GM21515 (cell line): ENCODE results near the gene RPL27A.

ENCODE experiments used
- ATAC-seq: cut with Tn5 transposase; IDR thresholded peaks from one replicate; pipeline ENCODE4 v1.9.1; 2021; ENCODE audit not compliant: unreplicated experiment

RPL27A gene

GRCh38 chr11:8698917-8699441 is 16.4 kb downstream of the RPL27A start:
- no peak for ATAC-seq

- no peak for ATAC-seq
These were observed 17.3 kb downstream of the RPL27A start for GRCh38 chr11:8699903-8700302.

GRCh38 chr11:8701891-8702597 is 19.5 kb downstream of the RPL27A start:
- ATAC-seq = no peak

GRCh38 chr11:8702598-8702915 is 20.0 kb downstream of the RPL27A start:
- ATAC-seq = no peak

GRCh38 chr11:8704136-8704535 is 21.5 kb downstream of the RPL27A start:
- ATAC-seq = no peak

- no peak for ATAC-seq
These were observed 22.6 kb downstream of the RPL27A start for GRCh38 chr11:8705146-8705545.

- no peak for ATAC-seq
These were observed 24.3 kb downstream of the RPL27A start for GRCh38 chr11:8706673-8707432.

- no peak for ATAC-seq
These were observed 25.1 kb downstream of the RPL27A start for GRCh38 chr11:8707541-8708191.

GRCh38 chr11:8709002-8709672 is 26.5 kb downstream of the RPL27A start:
- ATAC-seq = no peak

GRCh38 chr11:8709777-8710176 is 27.2 kb downstream of the RPL27A start:
- no peak for ATAC-seq

- ATAC-seq = no peak
These were observed 29.4 kb downstream of the RPL27A start for GRCh38 chr11:8711895-8712442.

- no peak for ATAC-seq
These were observed 29.9 kb downstream of the RPL27A start for GRCh38 chr11:8712506-8712905.

GRCh38 chr11:8713760-8714454 is 31.3 kb downstream of the RPL27A start:
- ATAC-seq = no peak

GRCh38 chr11:8714622-8715225 is 32.1 kb downstream of the RPL27A start:
- ATAC-seq = no peak

- no peak for ATAC-seq
These were observed 32.9 kb downstream of the RPL27A start for GRCh38 chr11:8715501-8715900.

GRCh38 chr11:8717544-8717875 is 34.9 kb downstream of the RPL27A start:
- ATAC-seq = no peak

GRCh38 chr11:8717876-8718753 is 35.5 kb downstream of the RPL27A start:
- no peak for ATAC-seq

GRCh38 chr11:8719211-8719649 is 36.6 kb downstream of the RPL27A start:
- ATAC-seq = no peak

GRCh38 chr11:8719721-8720120 is 37.1 kb downstream of the RPL27A start:
- ATAC-seq = no peak
